HG02870 (cell line): ENCODE results near the gene BMPR1B.
"Not testable (repeated sequence)": the region's sequence is repeated elsewhere in the genome, so short reads cannot be mapped to it uniquely, and the experiment has no call there.

ENCODE experiments used
- ATAC-seq: cut with Tn5 transposase; IDR thresholded peaks from one replicate; pipeline ENCODE4 v1.9.1; 2021; ENCODE audit warnings: mild to moderate bottlenecking, moderate library complexity; ENCODE audit not compliant: unreplicated experiment

Gene BMPR1B

GRCh38 chr4:94831607-94832006 is 73.9 kb downstream of the BMPR1B start:
- no peak for ATAC-seq

GRCh38 chr4:94832329-94832728 is 74.6 kb downstream of the BMPR1B start:
- ATAC-seq, result not testable (repeated sequence)

- no peak for ATAC-seq
Measured at GRCh38 chr4:94833394-94833793, 75.6 kb downstream of the BMPR1B start.

GRCh38 chr4:94834501-94834900 is 76.7 kb downstream of the BMPR1B start:
- ATAC-seq, result no peak

GRCh38 chr4:94841166-94841863 is 83.6 kb downstream of the BMPR1B start:
- not testable (repeated sequence) for ATAC-seq

- ATAC-seq, result no peak
Measured at GRCh38 chr4:94841864-94842221, 84.1 kb downstream of the BMPR1B start.

GRCh38 chr4:94843216-94843615 is 85.5 kb downstream of the BMPR1B start:
- ATAC-seq, result no peak

- no peak for ATAC-seq
Measured at GRCh38 chr4:94848326-94848725, 90.6 kb downstream of the BMPR1B start.

GRCh38 chr4:94849901-94850300 is 92.1 kb downstream of the BMPR1B start:
- ATAC-seq, result no peak

- no peak for ATAC-seq
Measured at GRCh38 chr4:94852616-94853015, 94.9 kb downstream of the BMPR1B start.

- ATAC-seq, result no peak
Measured at GRCh38 chr4:94856030-94856429, 98.3 kb downstream of the BMPR1B start.

- no peak for ATAC-seq
Measured at GRCh38 chr4:94870146-94870545, 112.4 kb downstream of the BMPR1B start.

- no peak for ATAC-seq
Measured at GRCh38 chr4:94871644-94872305, 114.0 kb downstream of the BMPR1B start.

GRCh38 chr4:94877973-94878372 is 120.2 kb downstream of the BMPR1B start:
- ATAC-seq, result no peak

GRCh38 chr4:94880956-94881355 is 123.2 kb downstream of the BMPR1B start:
- no peak for ATAC-seq

- ATAC-seq, result no peak
Measured at GRCh38 chr4:94882756-94883155, 125.0 kb downstream of the BMPR1B start.

- no peak for ATAC-seq
Measured at GRCh38 chr4:94887027-94887426, 129.3 kb downstream of the BMPR1B start.

GRCh38 chr4:94889523-94889922 is 131.8 kb downstream of the BMPR1B start:
- no peak for ATAC-seq

- no peak for ATAC-seq
Measured at GRCh38 chr4:94889946-94890345, 132.2 kb downstream of the BMPR1B start.

- no peak for ATAC-seq
Measured at GRCh38 chr4:94890579-94890978, 132.8 kb downstream of the BMPR1B start.

GRCh38 chr4:94892051-94892450 is 134.3 kb downstream of the BMPR1B start:
- ATAC-seq, result no peak

- no peak for ATAC-seq
Measured at GRCh38 chr4:94895081-94895480, 137.3 kb downstream of the BMPR1B start.

GRCh38 chr4:94897023-94897422 is 139.3 kb downstream of the BMPR1B start:
- ATAC-seq, result no peak
